CD8-positive, alpha-beta memory T cell (primary cell): ENCODE measurements around the gene STAT5A. TPM values are rescaled to one million over a fixed set of nuclear protein-coding genes. Genes with fewer than 3 reads are reported as not detected.

Experiments
- CTCF ChIA-PET: fragments of 350-600 bp; sonication (Branson Sonifier 250); formaldehyde crosslinking; loops from one replicate; lab custom pipeline; 2021; ENCODE audit warnings: antibody characterized with exemption; lab: Charles Lee
- POLR2A ChIA-PET: fragments of 350-600 bp; sonication (Branson Sonifier 250); formaldehyde crosslinking; loops from one replicate; lab custom pipeline; 2021; ENCODE audit warnings: antibody characterized with exemption; lab: Charles Lee
- DNase-seq, 5 donors: peaks; one replicate each; pipeline versions ENCODE4 v3.0.0 to v3.0.0-alpha.2; 2020 to 2022; ENCODE audit warnings: mixed read lengths in 1 of 5
- H3K27ac ChIP-seq: one replicate; pipeline ENCODE4 v1.7.0; 2013; ENCODE audit warnings: low read depth, mild to moderate bottlenecking, low read length, moderate library complexity
- H3K27me3 ChIP-seq: 2 replicates; pipeline ENCODE4 v1.7.0; 2013; ENCODE audit warnings: low read length, mild to moderate bottlenecking; ENCODE audit not compliant: insufficient read depth, poor library complexity, severe bottlenecking
- H3K36me3 ChIP-seq: 2 replicates; pipeline ENCODE4 v1.7.0; 2013; ENCODE audit warnings: mild to moderate bottlenecking, low read length, moderate library complexity; ENCODE audit not compliant: insufficient read depth
- H3K4me1 ChIP-seq: 2 replicates; pipeline ENCODE4 v1.7.0; 2013; ENCODE audit warnings: mild to moderate bottlenecking, low read length, moderate library complexity; ENCODE audit not compliant: insufficient read depth
- H3K4me3 ChIP-seq: 2 replicates; pipeline ENCODE4 v1.7.0; 2013; ENCODE audit warnings: mild to moderate bottlenecking, low read length
- H3K9me3 ChIP-seq: 2 replicates; pipeline ENCODE4 v1.7.0; 2013; ENCODE audit warnings: mild to moderate bottlenecking, low read length
- H3K27ac Mint-ChIP-seq, 8 donors: one replicate each; pipeline ENCODE4 v1.8.0; 2020 to 2021; ENCODE audit warnings: mixed read lengths in 8 of 8, mild to moderate bottlenecking in 6 of 8, inconsistent platforms in 3 of 8, moderate library complexity in 3 of 8
- H3K27me3 Mint-ChIP-seq, 2 donors: one replicate each; pipeline ENCODE4 v1.8.0; 2020 to 2021; ENCODE audit warnings: mixed read lengths in 2 of 2, mild to moderate bottlenecking in 1 of 2, moderate library complexity in 1 of 2
- H3K36me3 Mint-ChIP-seq, 3 donors: one replicate each; pipeline ENCODE4 v1.8.0; 2020 to 2021; ENCODE audit warnings: mixed read lengths in 3 of 3, inconsistent platforms in 1 of 3, mild to moderate bottlenecking in 1 of 3
- H3K4me1 Mint-ChIP-seq, 3 donors: one replicate each; pipeline ENCODE4 v1.8.0; 2020 to 2021; ENCODE audit warnings: mixed read lengths in 3 of 3, inconsistent platforms in 1 of 3, mild to moderate bottlenecking in 1 of 3
- H3K4me3 Mint-ChIP-seq, 7 donors: one replicate each; pipeline ENCODE4 v1.8.0; 2020 to 2021; ENCODE audit warnings: mixed read lengths in 7 of 7, mild to moderate bottlenecking in 6 of 7, moderate library complexity in 4 of 7, inconsistent platforms in 2 of 7
- H3K9me3 Mint-ChIP-seq, 5 donors: one replicate each; pipeline ENCODE4 v1.8.0; 2020 to 2022; ENCODE audit warnings: mixed read lengths in 5 of 5, mild to moderate bottlenecking in 3 of 5, moderate library complexity in 2 of 5, inconsistent platforms in 1 of 5
- polyA plus RNA-seq: library from polyadenylated mRNA; unstranded; fragments of 300-500 nt; fragmentation: Illumina TruSeq; gene quantifications from one replicate; pipeline ENCODE4 v1.2.3, GENCODE V29; 2021
- total RNA-seq, 2 experiments: library from RNA; stranded (reverse); gene quantifications; one replicate each; pipeline ENCODE4 v1.2.3, GENCODE V29; 2021

Gene STAT5A
- total and polyA plus RNA-seq, 3 experiments from 2014 or later, result 90.3 to 263 (median 259) TPM

- Mint-ChIP-seq H3K27ac (peak overlapping the region; percentile 94 to 99 (median 97)), H3K36me3 (peaks cover 0 to 23% (median 0%) of the 10 kb centered on the region in 3 donors), H3K4me1 (peaks cover 57 to 73% (median 67%) of the 10 kb centered on the region in 3 donors), H3K4me3 (peak overlapping the region; percentile 93 to 99 (median 98)), H3K27me3 (no peaks in the 10 kb centered on the region), H3K9me3 (no peaks in the 10 kb centered on the region)
- no peaks in the 10 kb centered on the region for H3K9me3 ChIP-seq
- peak overlapping the region; percentile 75 for H3K4me3 ChIP-seq
- DNase-seq, result no peak
- peaks cover 62% of the 10 kb centered on the region for H3K4me1 ChIP-seq
- CTCF ChIA-PET, result interaction anchor here (1.8 to 2.1 kb wide), 2 partner anchors 25 to 52 kb away, joined by 9 to 10 read pairs; no protein-coding TSS in a partner anchor
- H3K36me3 ChIP-seq, result no peaks in the 10 kb centered on the region
- H3K27me3 ChIP-seq, result no peaks in the 10 kb centered on the region
- peak overlapping the region; percentile 85 for H3K27ac ChIP-seq
- POLR2A ChIA-PET, result interaction anchor here (0.6 to 5.3 kb wide), 7 partner anchors 15 to 190 kb away, joined by 3 to 47 read pairs (median 5); partner anchors contain the start of gene STAT5A
Observed at GRCh38 chr17:42274253-42274542, 14.1 kb upstream of the STAT5A start.

- H3K27me3 ChIP-seq, result no peaks in the 10 kb centered on the region
- H3K4me1 ChIP-seq, result peaks cover 55% of the 10 kb centered on the region
- DNase-seq, result no peak
- ChIA-PET CTCF (interaction anchor here (0.8 to 2.1 kb wide), 5 partner anchors 12 to 53 kb away, joined by 3 to 10 read pairs (median 4); partner anchors contain the start of gene STAT5A), POLR2A (interaction anchor here (0.6 to 5.3 kb wide), 12 partner anchors 8 to 1925 kb away, joined by 3 to 47 read pairs (median 4); partner anchors contain the start of genes ATXN7L3, KCNH4, STAT3 and STAT5A)
- H3K4me3 ChIP-seq, result peak overlapping the region; percentile 75
- peaks cover 55 to 67% (median 62%) of the 10 kb centered on the region in 3 donors for H3K4me1 Mint-ChIP-seq
- H3K36me3 ChIP-seq, result no peaks in the 10 kb centered on the region
- no peaks in the 10 kb centered on the region for H3K27me3 Mint-ChIP-seq
- H3K27ac ChIP-seq, result peak overlapping the region; percentile 85
- H3K9me3 ChIP-seq, result no peaks in the 10 kb centered on the region
- no peaks in the 10 kb centered on the region for H3K9me3 Mint-ChIP-seq
- H3K4me3 Mint-ChIP-seq, result peak overlapping the region; percentile 93 to 99 (median 98)
- peak overlapping the region; percentile 94 to 99 (median 97) for H3K27ac Mint-ChIP-seq
- H3K36me3 Mint-ChIP-seq, result peaks cover 0 to 20% (median 0%) of the 10 kb centered on the region in 3 donors
Observed at GRCh38 chr17:42274812-42275526, 13.3 kb upstream of the STAT5A start.

- H3K4me1 ChIP-seq, result peaks cover 52% of the 10 kb centered on the region
- POLR2A ChIA-PET, result interaction anchor here (0.7 to 5.3 kb wide), 9 partner anchors 9 to 186 kb away, joined by 3 to 47 read pairs (median 4); partner anchors contain the start of genes KCNH4, STAT3 and STAT5A
Observed at GRCh38 chr17:42275527-42276358, 12.6 kb upstream of the STAT5A start.

DNA sequence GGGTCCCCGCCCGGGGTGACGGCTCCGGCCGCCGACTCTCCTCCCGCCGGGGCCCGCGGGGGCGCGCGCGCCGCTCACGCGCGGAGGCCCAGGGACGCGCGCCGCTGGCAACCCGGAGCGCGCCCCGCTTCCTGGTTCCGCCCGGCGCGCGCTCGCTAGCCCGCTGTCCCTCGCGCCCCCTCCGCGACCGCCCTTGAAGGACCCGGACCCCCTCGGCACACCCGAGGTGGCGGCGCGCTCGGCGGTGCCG lies 12.0 kb upstream of the STAT5A start, which contains the start of gene STAT5B:
STAT5B (minus strand) TSS at position 33 of the 250 bp plus-strand sequence. CDS start 44,264 bp downstream, outside the sequence.
- H3K27me3 Mint-ChIP-seq, result no peaks in the 10 kb centered on the region
- peak within 1 kb of the TSS; percentile 93 to 99 (median 98) for H3K4me3 Mint-ChIP-seq
- Histone ChIP-seq H3K27me3 (no peaks in the 10 kb centered on the region), H3K9me3 (no peaks in the 10 kb centered on the region), H3K4me3 (peak within 1 kb of the TSS; percentile 75), H3K27ac (peak within 1 kb of the TSS; percentile 85), H3K36me3 (no peaks in the 10 kb centered on the region), H3K4me1 (peaks cover 47% of the 10 kb centered on the region)
- H3K27ac Mint-ChIP-seq, result peak within 1 kb of the TSS; percentile 94 to 99 (median 97)
- no peaks in the 10 kb centered on the region for H3K9me3 Mint-ChIP-seq
- H3K4me1 Mint-ChIP-seq, result peaks cover 45 to 53% (median 49%) of the 10 kb centered on the region in 3 donors
- ChIA-PET POLR2A (interaction anchor here (1.0 to 5.3 kb wide), 3 partner anchors 9 to 26 kb away, joined by 4 to 47 read pairs (median 42); partner anchors contain the start of gene STAT5A), CTCF (no interaction called here)
- peak; percentile 56 to 81 (median 73) for DNase-seq
- peaks cover 0 to 16% (median 0%) of the 10 kb centered on the region in 3 donors for H3K36me3 Mint-ChIP-seq

More at GRCh38 chr17:42275527-42276358, 12.6 kb upstream of the STAT5A start:
- peaks cover 49 to 59% (median 54%) of the 10 kb centered on the region in 3 donors for H3K4me1 Mint-ChIP-seq
- peaks cover 0 to 17% (median 0%) of the 10 kb centered on the region in 3 donors for H3K36me3 Mint-ChIP-seq
- Histone ChIP-seq H3K4me3 (peak overlapping the region; percentile 75), H3K9me3 (no peaks in the 10 kb centered on the region), H3K27me3 (no peaks in the 10 kb centered on the region), H3K27ac (peak overlapping the region; percentile 85), H3K36me3 (no peaks in the 10 kb centered on the region)
- DNase-seq, result peak; percentile 22 to 70 (median 37)
- no peaks in the 10 kb centered on the region for H3K9me3 Mint-ChIP-seq
- no peaks in the 10 kb centered on the region for H3K27me3 Mint-ChIP-seq
- CTCF ChIA-PET, result interaction anchor here (0.8 to 2.1 kb wide), 5 partner anchors 11 to 54 kb away, joined by 3 to 10 read pairs (median 4); partner anchors contain the start of gene STAT5A
- H3K4me3 Mint-ChIP-seq, result peak overlapping the region; percentile 93 to 99 (median 98)
- peak overlapping the region; percentile 94 to 99 (median 97) for H3K27ac Mint-ChIP-seq

DNA sequence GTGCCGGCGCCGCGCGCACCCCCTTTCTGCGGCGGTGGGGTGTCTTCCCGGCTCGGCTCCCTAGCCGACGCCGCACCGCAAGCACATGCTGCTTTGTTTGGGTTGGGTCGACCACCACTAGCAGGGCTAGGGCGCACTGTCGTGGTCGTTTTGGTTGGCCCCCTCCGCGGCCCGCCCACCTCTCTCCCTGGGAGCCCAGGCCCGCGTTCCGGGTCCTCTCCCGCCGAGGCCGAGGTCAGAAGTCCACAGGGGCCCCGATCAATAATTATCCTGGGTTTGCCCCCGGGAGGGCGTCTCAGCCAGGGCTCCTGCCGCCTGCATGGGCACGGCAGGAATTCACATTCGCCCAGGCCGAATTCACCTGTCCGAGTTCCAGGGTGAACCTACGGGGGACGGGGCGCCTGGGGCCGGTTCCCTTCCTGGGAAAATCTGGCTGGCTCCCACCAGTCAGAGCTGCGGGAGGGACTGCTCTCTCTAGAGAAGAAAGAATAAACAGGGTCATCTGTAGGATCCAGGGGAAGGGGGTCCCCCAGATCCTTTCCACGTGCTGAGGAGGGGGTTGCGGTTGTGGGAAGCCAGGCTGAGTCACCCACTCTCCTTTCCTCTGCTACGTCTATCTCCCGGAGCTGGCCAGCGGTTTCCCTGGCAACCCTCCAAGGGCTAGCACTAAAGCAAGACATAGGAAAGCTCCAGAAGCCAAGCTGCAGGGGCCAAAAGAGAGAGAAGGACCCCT lies 11.5 kb upstream of the STAT5A start:
- peak in 3 of 5 donors; percentile 21 to 65 (median 37) for DNase-seq
- ChIA-PET CTCF (interaction anchor here (1.1 to 1.2 kb wide), 2 partner anchors 12 to 54 kb away, joined by 3 to 6 read pairs; partner anchors contain the start of gene STAT5A), POLR2A (interaction anchor here (1.0 to 4.7 kb wide), 6 partner anchors 9 to 112 kb away, joined by 3 to 42 read pairs (median 7); partner anchors contain the start of genes STAT3 and STAT5A)
- Histone ChIP-seq H3K27me3 (no peaks in the 10 kb centered on the region), H3K36me3 (no peaks in the 10 kb centered on the region), H3K4me3 (peak overlapping the region; percentile 65), H3K4me1 (peaks cover 42% of the 10 kb centered on the region), H3K27ac (peak overlapping the region; percentile 64), H3K9me3 (no peaks in the 10 kb centered on the region)
- Mint-ChIP-seq H3K4me1 (peaks cover 40 to 49% (median 45%) of the 10 kb centered on the region in 3 donors), H3K9me3 (no peaks in the 10 kb centered on the region), H3K36me3 (peaks cover 0 to 16% (median 0%) of the 10 kb centered on the region in 3 donors), H3K27me3 (no peaks in the 10 kb centered on the region), H3K4me3 (peak overlapping the region; percentile 77 to 91 (median 85)), H3K27ac (peak overlapping the region; percentile 35 to 93 (median 74))

- Histone ChIP-seq H3K4me3 (peak overlapping the region; percentile 65), H3K27me3 (no peaks in the 10 kb centered on the region), H3K4me1 (peaks cover 36% of the 10 kb centered on the region), H3K9me3 (no peaks in the 10 kb centered on the region), H3K36me3 (no peaks in the 10 kb centered on the region), H3K27ac (peak overlapping the region; percentile 64)
- ChIA-PET CTCF (interaction anchor here (1.1 to 1.2 kb wide), 3 partner anchors 8 to 55 kb away, joined by 3 to 6 read pairs (median 3); partner anchors contain the start of gene STAT5A), POLR2A (interaction anchor here (1.0 to 2.8 kb wide), 5 partner anchors 8 to 111 kb away, joined by 3 to 25 read pairs (median 6); partner anchors contain the start of genes STAT3 and STAT5A)
- Mint-ChIP-seq H3K4me3 (peak overlapping the region; percentile 77 to 91 (median 85)), H3K9me3 (no peaks in the 10 kb centered on the region), H3K27me3 (no peaks in the 10 kb centered on the region), H3K27ac (peak overlapping the region in 7 of 8 donors; percentile 35 to 93 (median 77)), H3K4me1 (peaks cover 34 to 43% (median 42%) of the 10 kb centered on the region in 3 donors), H3K36me3 (peaks cover 0 to 16% (median 0%) of the 10 kb centered on the region in 3 donors)
- no peak for DNase-seq
Observed at GRCh38 chr17:42277342-42277712, 11.0 kb upstream of the STAT5A start.
